ENCODE data around the gene CALHM5.

Gene CALHM5

GRCh38 chr6:116556065-116556464 lies 44.6 kb downstream of the CALHM5 start:
- no peak for DNase-seq

GRCh38 chr6:116556814-116557415 lies 45.5 kb downstream of the CALHM5 start:
- DNase-seq: no peak

GRCh38 chr6:116557893-116558292 lies 46.5 kb downstream of the CALHM5 start:
- no peak for DNase-seq

GRCh38 chr6:116560130-116560529 lies 48.7 kb downstream of the CALHM5 start:
- DNase-seq: no peak

- peak; percentile 54 for DNase-seq
Observed at GRCh38 chr6:116561377-116562018, 50.1 kb downstream of the CALHM5 start.

GRCh38 chr6:116562019-116562403 lies 50.6 kb downstream of the CALHM5 start:
- DNase-seq: no peak

GRCh38 chr6:116562614-116563013 lies 51.2 kb downstream of the CALHM5 start:
- no peak for DNase-seq

GRCh38 chr6:116563830-116564229 lies 52.4 kb downstream of the CALHM5 start:
- no peak for DNase-seq

- no peak for DNase-seq
Observed at GRCh38 chr6:116564311-116564710, 52.9 kb downstream of the CALHM5 start.

GRCh38 chr6:116564921-116565872 lies 53.8 kb downstream of the CALHM5 start:
- DNase-seq: no peak

GRCh38 chr6:116568111-116568510 lies 56.7 kb downstream of the CALHM5 start:
- no peak for DNase-seq

- DNase-seq: no peak
Observed at GRCh38 chr6:116568821-116569755, 57.6 kb downstream of the CALHM5 start.

GRCh38 chr6:116570856-116571682 lies 59.6 kb downstream of the CALHM5 start, which contains the start of gene RWDD1:
Gene RWDD1 (plus strand): TSS chr6:116571504. CDS start chr6:116571583, 79 bp downstream.
- DNase-seq: peak; percentile 98

GRCh38 chr6:116571683-116572000 lies 60.2 kb downstream of the CALHM5 start:
- DNase-seq: no peak

- DNase-seq: no peak
Observed at GRCh38 chr6:116572162-116572561, 60.7 kb downstream of the CALHM5 start.

Data from effector CD4-positive, alpha-beta T cell (primary cell).